ENCODE measurements around the gene ILK. TPM values are rescaled to one million over a fixed set of nuclear protein-coding genes. Genes with fewer than 3 reads are reported as not detected.

Gene ILK
- total and polyA plus RNA-seq, 2 donors (not counting 1 experiment from before 2014, with no cell fraction given), result 176 to 420 TPM

DNA sequence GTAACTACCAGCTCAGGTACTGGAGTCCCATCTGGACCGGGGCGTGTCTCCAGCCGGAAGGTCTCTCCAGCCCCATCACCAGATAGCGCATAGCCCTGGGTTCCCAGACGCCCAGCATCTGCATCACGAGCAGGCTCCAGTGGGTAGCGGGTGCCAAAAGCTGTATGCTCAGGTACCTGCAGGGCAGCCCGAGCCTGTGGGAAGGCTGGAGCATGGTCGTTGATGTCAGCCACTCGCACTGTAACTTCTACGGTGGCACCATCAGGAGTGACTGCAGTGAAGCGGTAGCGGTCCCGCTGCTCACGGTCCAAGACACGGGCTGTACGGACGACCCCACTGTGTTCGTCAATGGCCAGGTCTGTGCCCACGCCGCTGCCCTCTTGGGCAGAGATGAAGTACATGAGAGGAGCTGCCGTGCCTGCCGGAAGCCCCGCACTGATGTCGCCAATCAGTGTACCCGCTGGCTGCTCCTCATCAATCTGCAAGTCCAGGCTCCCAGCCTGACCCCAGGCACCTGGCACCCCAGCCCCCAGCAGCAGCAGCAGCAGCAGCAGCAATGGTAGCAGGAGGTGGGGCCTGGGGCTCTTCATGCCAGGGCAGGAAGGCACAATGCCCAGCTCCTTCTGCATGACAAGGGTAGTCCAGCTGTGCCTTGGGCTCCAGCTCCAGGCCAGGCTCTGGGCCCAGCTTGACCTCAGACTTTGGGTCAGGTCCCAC, 37.6 kb downstream of the ILK start:
- Histone ChIP-seq H3K4me3 (replicated peaks in 1 of 4; ENCODE audit: control extremely low read depth in 1 of 4, insufficient read depth in 1 of 4, low read depth in 3 of 4, low read length in 4 of 4) (no peak overlapping the region), H3K9me3 (ENCODE audit: control insufficient read depth, insufficient read depth, low read depth, low read length) (no peaks in the 10 kb centered on the region)
- TF ChIP-seq EZH2 (IDR thresholded peaks at IDR 0.05; ENCODE audit: low read length, missing control alignments), result no peak

DNA sequence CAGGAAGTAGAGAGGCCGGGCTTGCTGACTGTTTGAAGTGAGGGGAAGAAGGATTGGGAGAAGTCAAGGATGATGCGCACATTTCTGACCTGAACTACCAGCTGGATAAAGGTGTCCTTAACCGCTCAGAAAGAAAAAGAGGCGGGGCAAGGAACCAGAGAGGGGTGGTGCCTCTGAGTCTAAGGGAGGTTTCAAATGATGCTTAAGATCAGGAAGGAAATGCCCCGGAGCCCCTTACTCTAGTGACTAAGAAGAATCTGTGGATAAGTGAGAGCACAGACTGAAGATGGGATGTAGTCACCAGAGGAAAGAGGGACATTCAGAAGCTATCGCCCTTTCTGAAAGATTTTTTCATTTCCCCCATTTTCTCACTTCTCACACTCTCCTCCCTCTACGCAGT, 39.4 kb downstream of the ILK start:
- Histone ChIP-seq H2AFZ (ENCODE audit: low read length) (no peak overlapping the region), H3K4me1 (ENCODE audit: control insufficient read depth, extremely low read depth, insufficient read depth, low read length) (peaks cover 23% of the 10 kb centered on the region), H3K4me2 (ENCODE audit: extremely low read depth, insufficient read depth, low read length) (no peak overlapping the region), H3K9me3 (ENCODE audit: control insufficient read depth, insufficient read depth, low read depth, low read length) (no peaks in the 10 kb centered on the region), H4K20me1 (ENCODE audit: control insufficient read depth, extremely low read depth, insufficient read depth, low read length) (no peaks in the 10 kb centered on the region), H3K27me3 (ENCODE audit: control insufficient read depth, insufficient read depth, low read length) (no peaks in the 10 kb centered on the region), H3K9ac (ENCODE audit: insufficient read depth, low read length) (no peak overlapping the region), H3K4me3 (replicated peaks in 1 of 4; ENCODE audit: control extremely low read depth in 1 of 4, insufficient read depth in 1 of 4, low read depth in 3 of 4, low read length in 4 of 4) (no peak overlapping the region), H3K79me2 (ENCODE audit: control insufficient read depth, insufficient read depth, low read length) (no peaks in the 10 kb centered on the region), H3K36me3 (ENCODE audit: control insufficient read depth, insufficient read depth, low read length) (no peaks in the 10 kb centered on the region), H3K27ac (ENCODE audit: insufficient read depth, low read length) (no peak overlapping the region)
- no peak for DNase-seq (ENCODE audit: low read depth in 2 of 2)
- TF ChIP-seq, protein P1, sequence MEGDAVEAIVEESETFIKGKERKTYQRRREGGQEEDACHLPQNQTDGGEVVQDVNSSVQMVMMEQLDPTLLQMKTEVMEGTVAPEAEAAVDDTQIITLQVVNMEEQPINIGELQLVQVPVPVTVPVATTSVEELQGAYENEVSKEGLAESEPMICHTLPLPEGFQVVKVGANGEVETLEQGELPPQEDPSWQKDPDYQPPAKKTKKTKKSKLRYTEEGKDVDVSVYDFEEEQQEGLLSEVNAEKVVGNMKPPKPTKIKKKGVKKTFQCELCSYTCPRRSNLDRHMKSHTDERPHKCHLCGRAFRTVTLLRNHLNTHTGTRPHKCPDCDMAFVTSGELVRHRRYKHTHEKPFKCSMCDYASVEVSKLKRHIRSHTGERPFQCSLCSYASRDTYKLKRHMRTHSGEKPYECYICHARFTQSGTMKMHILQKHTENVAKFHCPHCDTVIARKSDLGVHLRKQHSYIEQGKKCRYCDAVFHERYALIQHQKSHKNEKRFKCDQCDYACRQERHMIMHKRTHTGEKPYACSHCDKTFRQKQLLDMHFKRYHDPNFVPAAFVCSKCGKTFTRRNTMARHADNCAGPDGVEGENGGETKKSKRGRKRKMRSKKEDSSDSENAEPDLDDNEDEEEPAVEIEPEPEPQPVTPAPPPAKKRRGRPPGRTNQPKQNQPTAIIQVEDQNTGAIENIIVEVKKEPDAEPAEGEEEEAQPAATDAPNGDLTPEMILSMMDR (conservative IDR thresholded peaks at IDR 0.05 in 1 of 2, IDR thresholded peaks at IDR 0.05 in 1 of 2; ENCODE audit: low read depth in 1 of 2, low read length in 2 of 2), result no peak
- no peak for TF ChIP-seq EZH2 (IDR thresholded peaks at IDR 0.05; ENCODE audit: low read length, missing control alignments)

More for the DNA sequence above, 37.6 kb downstream of the ILK start:
- Histone ChIP-seq H2AFZ (ENCODE audit: low read length) (no peak overlapping the region), H3K4me2 (ENCODE audit: extremely low read depth, insufficient read depth, low read length) (no peak overlapping the region), H3K36me3 (ENCODE audit: control insufficient read depth, insufficient read depth, low read length) (no peaks in the 10 kb centered on the region), H3K27ac (ENCODE audit: insufficient read depth, low read length) (no peak overlapping the region), H3K27me3 (ENCODE audit: control insufficient read depth, insufficient read depth, low read length) (no peaks in the 10 kb centered on the region), H4K20me1 (ENCODE audit: control insufficient read depth, extremely low read depth, insufficient read depth, low read length) (no peaks in the 10 kb centered on the region), H3K4me1 (ENCODE audit: control insufficient read depth, extremely low read depth, insufficient read depth, low read length) (peaks cover 12% of the 10 kb centered on the region), H3K79me2 (ENCODE audit: control insufficient read depth, insufficient read depth, low read length) (no peaks in the 10 kb centered on the region), H3K9ac (ENCODE audit: insufficient read depth, low read length) (no peak overlapping the region)
- DNase-seq (ENCODE audit: low read depth in 2 of 2), result no peak

DNA sequence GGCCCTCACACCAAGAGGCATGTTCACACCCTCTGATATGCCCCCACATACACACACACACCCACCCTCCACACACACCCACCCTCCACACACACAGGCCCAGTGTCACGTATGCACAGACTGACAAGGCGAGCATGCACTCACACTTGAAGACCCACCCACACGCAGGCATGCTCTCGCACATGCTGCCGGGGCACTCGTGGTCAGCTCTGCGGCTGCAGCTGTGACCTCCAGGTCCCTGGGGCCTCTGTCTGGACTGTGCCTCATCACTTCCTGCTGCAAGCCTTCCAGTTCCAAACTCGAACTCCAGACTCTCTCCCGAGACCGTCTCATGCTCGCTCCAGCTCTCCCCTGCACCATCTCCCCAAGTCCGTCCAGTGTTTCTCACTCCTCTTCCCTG, 42.5 kb downstream of the ILK start:
- Histone ChIP-seq H3K4me3 (replicated peaks in 1 of 4; ENCODE audit: control extremely low read depth in 1 of 4, insufficient read depth in 1 of 4, low read depth in 3 of 4, low read length in 4 of 4) (peak overlapping the region in 2 of 4 experiments; percentile 22 to 38), H3K4me1 (ENCODE audit: control insufficient read depth, extremely low read depth, insufficient read depth, low read length) (peaks cover 18% of the 10 kb centered on the region), H3K36me3 (ENCODE audit: control insufficient read depth, insufficient read depth, low read length) (no peaks in the 10 kb centered on the region), H2AFZ (ENCODE audit: low read length) (peak overlapping the region; percentile 21), H3K79me2 (ENCODE audit: control insufficient read depth, insufficient read depth, low read length) (no peaks in the 10 kb centered on the region), H4K20me1 (ENCODE audit: control insufficient read depth, extremely low read depth, insufficient read depth, low read length) (no peaks in the 10 kb centered on the region), H3K9ac (ENCODE audit: insufficient read depth, low read length) (peak overlapping the region; percentile 8), H3K27ac (ENCODE audit: insufficient read depth, low read length) (peak overlapping the region; percentile 82), H3K9me3 (ENCODE audit: control insufficient read depth, insufficient read depth, low read depth, low read length) (no peaks in the 10 kb centered on the region), H3K27me3 (ENCODE audit: control insufficient read depth, insufficient read depth, low read length) (peaks cover 9% of the 10 kb centered on the region), H3K4me2 (ENCODE audit: extremely low read depth, insufficient read depth, low read length) (peak overlapping the region; percentile 98)
- TF ChIP-seq, protein P1 (conservative IDR thresholded peaks at IDR 0.05 in 1 of 2, IDR thresholded peaks at IDR 0.05 in 1 of 2; ENCODE audit: low read depth in 1 of 2, low read length in 2 of 2), result no peak
- TF ChIP-seq EZH2 (IDR thresholded peaks at IDR 0.05; ENCODE audit: low read length, missing control alignments), result no peak
- peak; percentile 69 to 73 for DNase-seq (ENCODE audit: low read depth in 2 of 2)
